GM12878 (cell line): ENCODE data around the gene ZNF407. TPM values are rescaled to one million over a fixed set of nuclear protein-coding genes. Genes with fewer than 3 reads are reported as not detected.

Experiments used
- ATAC-seq: fragments of 200-7000 bp; cut with Tn5 transposase; 3 replicates; pipeline ENCODE4 v1.9.1; 2020; ENCODE audit warnings: mild to moderate bottlenecking, moderate library complexity
- BruUV-seq: library from RNA; stranded (reverse); fragments of 400-500 nt; replicated peaks from 2 replicates; lab custom pipeline; 2021; lab: Mats Ljungman, UMichigan
- CTCF ChIA-PET: fragments of 300-600 bp; sonication (Branson Sonifier 250); formaldehyde crosslinking; extraction: SDS; loops from one replicate; lab custom pipeline; 2021; ENCODE audit warnings: inconsistent platforms; lab: Yijun Ruan, JAX
- POLR2A ChIA-PET: fragments of 350-600 bp; formaldehyde crosslinking; extraction: SDS; loops from one replicate; lab custom pipeline; 2021; ENCODE audit warnings: inconsistent platforms; lab: Charles Lee
- RAD21 ChIA-PET: fragments of 300-600 bp; sonication (Branson Sonifier 250); formaldehyde crosslinking; loops from one replicate; lab custom pipeline; 2023; ENCODE audit warnings: antibody characterized with exemption; ENCODE audit not compliant: unreplicated experiment; lab: Charles Lee
- SMC1A ChIA-PET: fragments of 300-600 bp; sonication (Branson Sonifier 250); formaldehyde crosslinking; loops from one replicate; lab custom pipeline; 2023; ENCODE audit not compliant: unreplicated experiment, uncharacterized antibody; lab: Charles Lee
- DNase-seq: peaks from one replicate; pipeline ENCODE4 v3.0.0-alpha.2; 2011; ENCODE audit warnings: low read depth, low spot score
- FAIRE-seq: peaks from 3 replicates; lab custom pipeline; 2011; peaks lifted over from hg19 to GRCh38; lab: Jason Lieb, UNC
- H2AFZ ChIP-seq: 2 replicates; pipeline ENCODE4 v1.6.0; 2011; ENCODE audit warnings: low read depth, low read length, control low read depth; ENCODE audit not compliant: control insufficient read depth
- H3K27ac ChIP-seq: 2 replicates; pipeline ENCODE4 v1.5.1; 2011; ENCODE audit warnings: control low read depth; ENCODE audit not compliant: control insufficient read depth, insufficient read depth
- H3K27me3 ChIP-seq, 2 experiments: replicated peaks in 1 of 2; 2 replicates each; pipeline versions ENCODE4 v1.6.0 to v1.6.1; 2011; ENCODE audit warnings: low read length in 1 of 2; ENCODE audit not compliant: control insufficient read depth in 2 of 2, insufficient read depth in 2 of 2
- H3K36me3 ChIP-seq, 2 experiments: 2 replicates each; pipeline ENCODE4 v1.5.1; 2011; ENCODE audit warnings: low read length in 1 of 2; ENCODE audit not compliant: control insufficient read depth in 2 of 2, insufficient read depth in 2 of 2
- H3K4me1 ChIP-seq: 2 replicates; pipeline ENCODE4 v1.6.1; 2011; ENCODE audit warnings: mild to moderate bottlenecking, low read length, moderate library complexity, mixed read lengths; ENCODE audit not compliant: control insufficient read depth, insufficient read depth
- H3K4me2 ChIP-seq: 2 replicates; pipeline ENCODE4 v1.6.0; 2011; ENCODE audit warnings: control low read depth; ENCODE audit not compliant: control insufficient read depth, insufficient read depth
- H3K4me3 ChIP-seq: fragments of 200-600 bp; sonication (generic); 2 replicates; pipeline ENCODE4 v1.5.1; 2016
- H3K79me2 ChIP-seq: 2 replicates; pipeline ENCODE4 v1.6.0; 2011; ENCODE audit warnings: low read length; ENCODE audit not compliant: control insufficient read depth, insufficient read depth
- H3K9ac ChIP-seq: 2 replicates; pipeline ENCODE4 v1.8.0; 2011; ENCODE audit warnings: low read length, control low read depth, mixed read lengths; ENCODE audit not compliant: control insufficient read depth, insufficient read depth
- H3K9me3 ChIP-seq: replicated peaks from 3 replicates; pipeline ENCODE4 v1.5.1; 2011; ENCODE audit warnings: mild to moderate bottlenecking, low read length; ENCODE audit not compliant: control insufficient read depth, insufficient read depth
- H4K20me1 ChIP-seq: 2 replicates; pipeline ENCODE4 v1.6.0; 2011; ENCODE audit not compliant: control insufficient read depth, insufficient read depth
- BCL3 ChIP-seq: IDR thresholded peaks from 2 replicates; pipeline ENCODE4 v1.6.1; 2011; ENCODE audit warnings: borderline replicate concordance, low read depth, mild to moderate bottlenecking, moderate library complexity, low read length; ENCODE audit not compliant: insufficient read depth, poor library complexity, severe bottlenecking
- FOXM1 ChIP-seq: IDR thresholded peaks from 2 replicates; pipeline ENCODE4 v1.6.1; 2012; ENCODE audit warnings: low read depth, mild to moderate bottlenecking, inconsistent platforms, low read length, moderate library complexity
- JUNB ChIP-seq: IDR thresholded peaks from 2 replicates; pipeline ENCODE4 v1.6.1; 2016; ENCODE audit warnings: antibody characterized with exemption, mild to moderate bottlenecking
- STAT3 ChIP-seq: IDR thresholded peaks from 2 replicates; pipeline ENCODE4 v1.6.1; 2011; ENCODE audit warnings: low read depth, low read length, improper control_type of control experiment
- WGBS: methylation state at CpG from one replicate; pipeline ENCODE4 v1.1.6; 2016; ENCODE audit warnings: low lambda C conversion rate; ENCODE audit not compliant: insufficient replicate concordance, insufficient coverage; ENCODE audit errors: missing lambda C conversion rate; 5-methylcytosine and 5-hydroxymethylcytosine counted together
- in situ Hi-C: fragments of 300-500 bp; cut with MboI; formaldehyde crosslinking; loops from 9 replicates; pipeline ENCODE4 v1.14.3; 2018; ENCODE audit warnings: mixed read lengths
- intact Hi-C: fragments of 100-400 bp; cut with micrococcal nuclease; formaldehyde crosslinking; loops from one replicate; pipeline ENCODE4 v1.14.2; 2022; ENCODE audit not compliant: unreplicated experiment
- polyA plus RNA-seq, 11 experiments: library from polyadenylated mRNA; depleted of rRNA in 4 of 11; unstranded in 6 of 11; stranded (reverse) in 5 of 11; fragments of >200 nt; fragmentation: Nextera tagmentation in 4 of 11; fragmentation: Illumina TruSeq in 1 of 11; extraction: Ambion mirVana in 4 of 11; extraction: Trizol in 1 of 11; gene quantifications; 1 replicate in 1 of 11; 2 replicates in 10 of 11; pipeline versions ENCODE4 v1.2.1 to v1.2.3, GENCODE V29; 2011 to 2016; ENCODE audit warnings: inconsistent platforms in 2 of 11, missing spikeins in 2 of 11, low read depth in 1 of 11
- total RNA-seq, 4 experiments: library from RNA; depleted of rRNA in 3 of 4; stranded (reverse); fragments of >200 nt in 3 of 4; fragmentation: Illumina TruSeq in 1 of 4; extraction: Trizol in 1 of 4; gene quantifications; 2 replicates each; pipeline versions ENCODE4 v1.2.1 to v1.2.3, GENCODE V29; 2013 to 2021

Gene ZNF407
- total and polyA plus RNA-seq, 10 of the 15 experiments (the other 5 are each of a cell fraction or from before 2014, with no cell fraction given), result 0.69 to 11.6 (median 5.3) TPM

- no peak overlapping the region for H3K4me2 ChIP-seq
- ChIA-PET CTCF (interaction anchor here (1.8 kb wide), 1 partner anchor 28 kb away, joined by 4 read pairs; no protein-coding TSS in a partner anchor), POLR2A (no interaction called here)
Observed at GRCh38 chr18:74791501-74792194, 194.0 kb downstream of the ZNF407 start.

More at GRCh38 chr18:74791501-74792194, 194.0 kb downstream of the ZNF407 start:
- no peaks in the 10 kb centered on the region for H3K27me3 ChIP-seq
- BruUV-seq, result no TSS peak
- no peak for FAIRE-seq
- no peak for TF ChIP-seq JUNB
- no peak for TF ChIP-seq STAT3
- no peak for TF ChIP-seq FOXM1
- TF ChIP-seq BCL3, result peak; percentile 33
- TF ChIP-seq, all 136 proteins: peak for 1
- Histone ChIP-seq H3K9me3 (no peaks in the 10 kb centered on the region), H4K20me1 (no peaks in the 10 kb centered on the region), H3K27ac (no peak overlapping the region), H2AFZ (no peak overlapping the region), H3K4me3 (no peak overlapping the region), H3K4me1 (peaks cover 7% of the 10 kb centered on the region; the same call in 1 of the 2 replicates), H3K36me3 (no peaks in the 10 kb centered on the region), H3K9ac (no peak overlapping the region), H3K79me2 (no peaks in the 10 kb centered on the region)
- DNase-seq (no peak), ATAC-seq (no peak)
- RAD21 ChIA-PET, result interaction anchor here (2.0 kb wide), 1 partner anchor 80 kb away, joined by 4 read pairs; no protein-coding TSS in a partner anchor
- intact Hi-C loops, result loop anchor here (10.0 kb wide), 1 partner anchor 413 kb away; the partner anchor contains the start of gene PTGR3
- 89% methylated on average over 8 of the region's 8 CpGs for WGBS
- in situ Hi-C loops, result no loop called here
- SMC1A ChIA-PET, result interaction anchor here (0.9 to 1.8 kb wide), 5 partner anchors 15 to 97 kb away, joined by 3 to 7 read pairs (median 3); no protein-coding TSS in a partner anchor
